Measurements from ENCODE around the gene EMD.
"Not testable (repeated sequence)": the region's sequence is repeated elsewhere in the genome, so short reads cannot be mapped to it uniquely, and the experiment has no call there.

DNA sequence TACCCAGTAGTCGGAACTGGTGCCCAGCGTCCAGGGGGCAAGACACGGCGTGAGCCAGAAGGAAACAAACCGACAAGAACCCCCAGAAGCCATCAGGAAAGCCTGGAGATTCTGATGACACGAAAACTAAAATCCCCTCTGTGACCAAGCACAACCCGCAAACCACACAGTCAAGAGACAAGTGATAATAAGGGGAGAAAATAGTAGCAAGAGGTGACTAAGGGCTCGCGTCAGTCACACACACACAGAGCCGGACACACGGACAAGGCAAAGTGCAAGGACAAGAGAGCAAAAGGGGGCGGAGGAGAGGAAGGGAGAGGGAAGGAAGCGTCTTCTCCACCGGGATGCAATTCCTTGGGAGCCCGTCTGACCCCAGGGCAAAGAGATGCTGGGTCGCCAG is 9.6 kb downstream of the EMD start:
- TF ChIP-seq EZH2 (IDR thresholded peaks at IDR 0.05), result not testable (repeated sequence)
- TF ChIP-seq, protein P1, sequence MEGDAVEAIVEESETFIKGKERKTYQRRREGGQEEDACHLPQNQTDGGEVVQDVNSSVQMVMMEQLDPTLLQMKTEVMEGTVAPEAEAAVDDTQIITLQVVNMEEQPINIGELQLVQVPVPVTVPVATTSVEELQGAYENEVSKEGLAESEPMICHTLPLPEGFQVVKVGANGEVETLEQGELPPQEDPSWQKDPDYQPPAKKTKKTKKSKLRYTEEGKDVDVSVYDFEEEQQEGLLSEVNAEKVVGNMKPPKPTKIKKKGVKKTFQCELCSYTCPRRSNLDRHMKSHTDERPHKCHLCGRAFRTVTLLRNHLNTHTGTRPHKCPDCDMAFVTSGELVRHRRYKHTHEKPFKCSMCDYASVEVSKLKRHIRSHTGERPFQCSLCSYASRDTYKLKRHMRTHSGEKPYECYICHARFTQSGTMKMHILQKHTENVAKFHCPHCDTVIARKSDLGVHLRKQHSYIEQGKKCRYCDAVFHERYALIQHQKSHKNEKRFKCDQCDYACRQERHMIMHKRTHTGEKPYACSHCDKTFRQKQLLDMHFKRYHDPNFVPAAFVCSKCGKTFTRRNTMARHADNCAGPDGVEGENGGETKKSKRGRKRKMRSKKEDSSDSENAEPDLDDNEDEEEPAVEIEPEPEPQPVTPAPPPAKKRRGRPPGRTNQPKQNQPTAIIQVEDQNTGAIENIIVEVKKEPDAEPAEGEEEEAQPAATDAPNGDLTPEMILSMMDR (IDR thresholded peaks at IDR 0.05), result not testable (repeated sequence)

Data from neural progenitor cell (in vitro differentiated cells).